ENCODE results near the gene KRT72. TPM values are rescaled to one million over a fixed set of nuclear protein-coding genes. Genes with fewer than 3 reads are reported as not detected.

Gene KRT72
- total RNA-seq, 2 experiments from 2014 or later: 82.2 to 83.4 TPM

- POLR2A ChIA-PET: interaction anchor here (0.8 to 3.1 kb wide), 10 partner anchors 9 to 241 kb away, joined by 3 to 27 read pairs (median 6); no protein-coding TSS in a partner anchor
- DNase-seq: peak in 5 of 14 experiments; percentile 24 to 69 (median 58)
- H3K27ac ChIP-seq (ENCODE audit: low read depth in 1 of 2, low read length in 2 of 2): no peak overlapping the region
- H3K9me3 ChIP-seq (ENCODE audit: control insufficient read depth in 1 of 2, insufficient read depth in 1 of 2, low read length in 2 of 2): no peaks in the 10 kb centered on the region
- Mint-ChIP-seq H3K36me3 (ENCODE audit: low read depth) (peaks cover 8% of the 10 kb centered on the region), H3K4me3 (peak overlapping the region; percentile 79), H3K4me1 (ENCODE audit: low read depth) (peaks cover 72% of the 10 kb centered on the region), H3K9me3 (no peaks in the 10 kb centered on the region), H3K27me3 (no peaks in the 10 kb centered on the region), H3K27ac (peak overlapping the region; percentile 89)
- H3K36me3 ChIP-seq (ENCODE audit: insufficient read depth, low read length): no peaks in the 10 kb centered on the region
- H3K27me3 ChIP-seq (ENCODE audit: control insufficient read depth in 1 of 2, insufficient read depth in 2 of 2, low read length in 2 of 2): no peaks in the 10 kb centered on the region
- peaks cover 63% of the 10 kb centered on the region for H3K4me1 ChIP-seq (ENCODE audit: insufficient read depth, low read length)
- CTCF ChIA-PET: interaction anchor here (1.1 kb wide), 1 partner anchor 31 kb away, joined by 3 read pairs; no protein-coding TSS in a partner anchor
- TF ChIP-seq, protein P1, sequence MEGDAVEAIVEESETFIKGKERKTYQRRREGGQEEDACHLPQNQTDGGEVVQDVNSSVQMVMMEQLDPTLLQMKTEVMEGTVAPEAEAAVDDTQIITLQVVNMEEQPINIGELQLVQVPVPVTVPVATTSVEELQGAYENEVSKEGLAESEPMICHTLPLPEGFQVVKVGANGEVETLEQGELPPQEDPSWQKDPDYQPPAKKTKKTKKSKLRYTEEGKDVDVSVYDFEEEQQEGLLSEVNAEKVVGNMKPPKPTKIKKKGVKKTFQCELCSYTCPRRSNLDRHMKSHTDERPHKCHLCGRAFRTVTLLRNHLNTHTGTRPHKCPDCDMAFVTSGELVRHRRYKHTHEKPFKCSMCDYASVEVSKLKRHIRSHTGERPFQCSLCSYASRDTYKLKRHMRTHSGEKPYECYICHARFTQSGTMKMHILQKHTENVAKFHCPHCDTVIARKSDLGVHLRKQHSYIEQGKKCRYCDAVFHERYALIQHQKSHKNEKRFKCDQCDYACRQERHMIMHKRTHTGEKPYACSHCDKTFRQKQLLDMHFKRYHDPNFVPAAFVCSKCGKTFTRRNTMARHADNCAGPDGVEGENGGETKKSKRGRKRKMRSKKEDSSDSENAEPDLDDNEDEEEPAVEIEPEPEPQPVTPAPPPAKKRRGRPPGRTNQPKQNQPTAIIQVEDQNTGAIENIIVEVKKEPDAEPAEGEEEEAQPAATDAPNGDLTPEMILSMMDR (IDR thresholded peaks at IDR 0.05): no peak
- intact Hi-C loops (cut with DNase I, micrococcal nuclease): loop anchor here in 1 of 2 experiments (1.0 to 2.0 kb wide), 2 partner anchors 12 to 19 kb away; no protein-coding TSS in a partner anchor
- peak; percentile 68 for ATAC-seq (ENCODE audit: poor library complexity)
- no peak overlapping the region for H3K4me3 ChIP-seq (ENCODE audit: low read length)
These were observed 32.1 kb upstream of the KRT72 start for GRCh38 chr12:52633383-52633782.

DNA sequence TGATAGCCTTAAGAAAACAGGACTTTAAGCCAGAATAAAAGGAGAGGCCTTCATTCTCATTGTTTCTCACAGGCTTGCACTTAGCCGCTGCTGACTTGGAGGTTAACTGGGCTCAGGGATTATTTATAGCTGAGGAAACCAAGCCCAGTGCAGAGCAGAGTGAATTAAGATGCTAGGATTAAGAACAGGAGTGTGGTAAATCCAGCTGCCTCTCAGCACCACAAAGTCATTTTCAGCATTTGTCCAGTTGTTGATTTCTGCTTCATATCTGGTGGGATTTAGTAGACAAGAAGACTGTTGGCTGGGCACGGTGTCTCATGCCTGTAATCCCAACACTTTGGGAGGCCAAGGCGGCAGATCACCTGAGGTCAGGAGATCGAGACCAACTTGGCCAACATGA is 31.4 kb upstream of the KRT72 start:
- ATAC-seq (ENCODE audit: poor library complexity) (no peak), DNase-seq (no peak)
- TF ChIP-seq, protein P1 (IDR thresholded peaks at IDR 0.05): no peak
- Mint-ChIP-seq H3K4me3 (no peak overlapping the region), H3K4me1 (ENCODE audit: low read depth) (peaks cover 77% of the 10 kb centered on the region), H3K27ac (peak overlapping the region; percentile 89), H3K9me3 (no peaks in the 10 kb centered on the region), H3K27me3 (no peaks in the 10 kb centered on the region), H3K36me3 (ENCODE audit: low read depth) (peaks cover 10% of the 10 kb centered on the region)
- no peaks in the 10 kb centered on the region for H3K36me3 ChIP-seq (ENCODE audit: insufficient read depth, low read length)
- no peak overlapping the region for H3K27ac ChIP-seq (ENCODE audit: low read depth in 1 of 2, low read length in 2 of 2)
- ChIA-PET POLR2A (interaction anchor here (1.1 to 3.1 kb wide), 8 partner anchors 10 to 242 kb away, joined by 3 to 27 read pairs (median 6); no protein-coding TSS in a partner anchor), CTCF (interaction anchor here (1.1 kb wide), 1 partner anchor 32 kb away, joined by 3 read pairs; no protein-coding TSS in a partner anchor)
- intact Hi-C loops (cut with DNase I, micrococcal nuclease): loop anchor here in 1 of 2 experiments (1.0 to 2.0 kb wide), 2 partner anchors 13 to 18 kb away; no protein-coding TSS in a partner anchor
- peaks cover 63% of the 10 kb centered on the region for H3K4me1 ChIP-seq (ENCODE audit: insufficient read depth, low read length)
- H3K27me3 ChIP-seq (ENCODE audit: control insufficient read depth in 1 of 2, insufficient read depth in 2 of 2, low read length in 2 of 2): no peaks in the 10 kb centered on the region
- H3K9me3 ChIP-seq (ENCODE audit: control insufficient read depth in 1 of 2, insufficient read depth in 1 of 2, low read length in 2 of 2): no peaks in the 10 kb centered on the region
- H3K4me3 ChIP-seq (ENCODE audit: low read length): no peak overlapping the region

DNA sequence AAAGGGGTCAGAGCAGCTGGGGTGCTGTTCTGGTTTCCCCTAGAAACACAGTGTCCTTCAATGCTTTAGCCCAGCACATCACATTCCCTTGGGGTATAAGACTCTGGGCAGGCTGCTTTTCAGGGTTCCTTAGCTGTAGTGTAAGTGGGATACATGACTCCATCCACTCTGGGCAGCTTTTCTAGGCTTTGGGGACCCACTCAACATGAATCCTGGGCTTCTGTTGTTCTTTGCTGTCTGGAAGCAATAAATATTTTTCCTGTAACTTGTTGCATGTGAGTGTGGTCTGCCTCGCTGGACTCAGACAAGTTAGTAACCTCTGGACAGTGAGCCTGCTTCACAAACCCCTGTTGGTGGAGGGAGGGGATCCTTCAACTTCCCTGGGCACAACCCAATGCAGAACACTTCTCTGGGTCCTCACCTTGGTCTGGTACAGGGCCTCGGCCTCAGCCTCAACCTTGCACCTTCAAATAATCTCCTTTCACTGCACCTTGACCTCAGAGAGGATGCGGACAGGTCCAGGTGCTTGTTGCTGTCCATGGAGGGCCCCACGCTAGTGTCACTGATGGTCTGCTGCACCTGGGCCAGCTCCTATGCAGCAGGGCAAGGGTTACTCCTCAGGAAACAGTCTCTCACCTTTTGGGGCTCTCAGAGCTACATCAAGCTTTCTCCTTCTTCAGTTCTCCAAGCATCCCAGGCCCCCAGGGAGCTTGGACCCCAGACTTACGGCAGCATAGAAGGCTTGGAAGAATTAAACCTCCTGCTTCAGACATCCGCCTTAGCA is 30.6 kb upstream of the KRT72 start:
- peak overlapping the region; percentile 89 for H3K27ac Mint-ChIP-seq
- DNase-seq (no peak), ATAC-seq (ENCODE audit: poor library complexity) (no peak)
- H3K4me3 Mint-ChIP-seq: peak overlapping the region; percentile 35
- peaks cover 10% of the 10 kb centered on the region for H3K36me3 Mint-ChIP-seq (ENCODE audit: low read depth)
- H3K27me3 Mint-ChIP-seq: no peaks in the 10 kb centered on the region
- POLR2A ChIA-PET: interaction anchor here (0.6 to 3.1 kb wide), 2 partner anchors 9 to 21 kb away, joined by 4 to 27 read pairs; no protein-coding TSS in a partner anchor
- H3K4me3 ChIP-seq (ENCODE audit: low read length): no peak overlapping the region
- H3K4me1 Mint-ChIP-seq (ENCODE audit: low read depth): peaks cover 84% of the 10 kb centered on the region
- CTCF ChIA-PET: no interaction called here
- H3K27ac ChIP-seq (ENCODE audit: low read depth in 1 of 2, low read length in 2 of 2): no peak overlapping the region
- no peaks in the 10 kb centered on the region for H3K9me3 ChIP-seq (ENCODE audit: control insufficient read depth in 1 of 2, insufficient read depth in 1 of 2, low read length in 2 of 2)
- H3K36me3 ChIP-seq (ENCODE audit: insufficient read depth, low read length): no peaks in the 10 kb centered on the region
- intact Hi-C loops (cut with DNase I, micrococcal nuclease): loop anchor here in 1 of 2 experiments (2.0 kb wide), 1 partner anchor 17 kb away; no protein-coding TSS in a partner anchor
- TF ChIP-seq, protein P1 (IDR thresholded peaks at IDR 0.05): no peak
- no peaks in the 10 kb centered on the region for H3K9me3 Mint-ChIP-seq
- peaks cover 67% of the 10 kb centered on the region for H3K4me1 ChIP-seq (ENCODE audit: insufficient read depth, low read length)
- H3K27me3 ChIP-seq (ENCODE audit: control insufficient read depth in 1 of 2, insufficient read depth in 2 of 2, low read length in 2 of 2): no peaks in the 10 kb centered on the region
